ENCODE data around the gene JMJD1C. TPM values are rescaled to one million over a fixed set of nuclear protein-coding genes. Genes with fewer than 3 reads are reported as not detected.
"Not testable (repeated sequence)": the region's sequence is repeated elsewhere in the genome, so short reads cannot be mapped to it uniquely, and the experiment has no call there.

The JMJD1C gene
- total and polyA plus RNA-seq, 2 donors (not counting 3 experiments of a cell fraction or from before 2014, with no cell fraction given), result 32.1 to 97.1 TPM

GRCh38 chr10:63297941-63298340 lies 167.8 kb downstream of the JMJD1C start:
- peaks cover under 1% of the 10 kb centered on the region for H4K20me1 ChIP-seq (replicated peaks; ENCODE audit: control insufficient read depth, extremely low read depth, insufficient read depth, low read length)
- H3K36me3 ChIP-seq (ENCODE audit: control insufficient read depth in 2 of 2, extremely low read depth in 1 of 2, insufficient read depth in 2 of 2, low read length in 2 of 2), result no peaks in the 10 kb centered on the region
- H3K9ac ChIP-seq (replicated peaks; ENCODE audit: extremely low read depth, insufficient read depth, low read length), result no peak overlapping the region
- H3K27ac ChIP-seq (ENCODE audit: insufficient read depth, low read depth, low read length), result no peak overlapping the region
- dilution Hi-C loops (cut with MboI; ENCODE audit: extremely low pct_ligation_motif_present, low sequenced_read_pairs), result no loop called here
- no peaks in the 10 kb centered on the region for H3K9me3 ChIP-seq (replicated peaks; ENCODE audit: control insufficient read depth, insufficient read depth, low read length)
- no peaks in the 10 kb centered on the region for H3K9me1 ChIP-seq (replicated peaks; ENCODE audit: control insufficient read depth, extremely low read depth, insufficient read depth, low read length)
- CTCF ChIA-PET, result interaction anchor here (0.7 to 0.9 kb wide), 3 partner anchors 11 to 422 kb away, joined by 3 read pairs; no protein-coding TSS in a partner anchor
- POLR2A ChIA-PET, result no interaction called here
- no TSS peak for BruUV-seq (replicated peaks)
- no peaks in the 10 kb centered on the region for H3K27me3 ChIP-seq (ENCODE audit: control insufficient read depth in 2 of 2, insufficient read depth in 2 of 2, low read length in 2 of 2)
- no peak overlapping the region for H3K4me2 ChIP-seq (ENCODE audit: insufficient read depth, low read length)
- peaks cover 29% of the 10 kb centered on the region for H3K79me2 ChIP-seq (ENCODE audit: control insufficient read depth, insufficient read depth, low read length)
- no peak for FAIRE-seq
- intact Hi-C loops (cut with micrococcal nuclease), result no loop called here
- no peak for DNase-seq (ENCODE audit: low read depth, low spot score)
- H3K4me1 ChIP-seq (ENCODE audit: control insufficient read depth, extremely low read depth, insufficient read depth, low read length), result no peaks in the 10 kb centered on the region
- H2AFZ ChIP-seq (ENCODE audit: low read depth, low read length), result no peak overlapping the region
- H3K4me3 ChIP-seq (replicated peaks in 1 of 3; ENCODE audit: insufficient read depth in 1 of 3, low read depth in 1 of 3, low read length in 3 of 3), result no peak overlapping the region
- TF ChIP-seq POLR2A (IDR thresholded peaks at IDR 0.05; ENCODE audit: low read depth, low read length), result no peak
- TF ChIP-seq POLR2AphosphoS5 (IDR thresholded peaks at IDR 0.05; ENCODE audit: insufficient read depth, low read depth, low read length), result no peak

- Histone ChIP-seq H3K9ac (replicated peaks; ENCODE audit: extremely low read depth, insufficient read depth, low read length) (no peak overlapping the region), H3K4me3 (replicated peaks in 1 of 3; ENCODE audit: insufficient read depth in 1 of 3, low read depth in 1 of 3, low read length in 3 of 3) (no peak overlapping the region), H4K20me1 (replicated peaks; ENCODE audit: control insufficient read depth, extremely low read depth, insufficient read depth, low read length) (no peaks in the 10 kb centered on the region), H2AFZ (ENCODE audit: low read depth, low read length) (no peak overlapping the region), H3K4me2 (ENCODE audit: insufficient read depth, low read length) (no peak overlapping the region), H3K27me3 (ENCODE audit: control insufficient read depth in 2 of 2, insufficient read depth in 2 of 2, low read length in 2 of 2) (no peaks in the 10 kb centered on the region), H3K9me1 (replicated peaks; ENCODE audit: control insufficient read depth, extremely low read depth, insufficient read depth, low read length) (no peaks in the 10 kb centered on the region), H3K4me1 (ENCODE audit: control insufficient read depth, extremely low read depth, insufficient read depth, low read length) (no peaks in the 10 kb centered on the region), H3K36me3 (ENCODE audit: control insufficient read depth in 2 of 2, extremely low read depth in 1 of 2, insufficient read depth in 2 of 2, low read length in 2 of 2) (no peaks in the 10 kb centered on the region), H3K79me2 (ENCODE audit: control insufficient read depth, insufficient read depth, low read length) (peaks cover 27% of the 10 kb centered on the region), H3K27ac (ENCODE audit: insufficient read depth, low read depth, low read length) (no peak overlapping the region), H3K9me3 (replicated peaks; ENCODE audit: control insufficient read depth, insufficient read depth, low read length) (no peaks in the 10 kb centered on the region)
- dilution Hi-C loops (cut with MboI; ENCODE audit: extremely low pct_ligation_motif_present, low sequenced_read_pairs) (no loop called here), intact Hi-C loops (cut with micrococcal nuclease) (no loop called here)
- TF ChIP-seq CTCF (IDR thresholded peaks at IDR 0.05; ENCODE audit: extremely low read depth in 1 of 2, insufficient read depth in 1 of 2, low read depth in 1 of 2, low read length in 2 of 2) (no peak), POLR2A (IDR thresholded peaks at IDR 0.05; ENCODE audit: low read depth, low read length) (no peak), EZH2 (IDR thresholded peaks at IDR 0.05; ENCODE audit: borderline replicate concordance, low read depth, low read length, severe bottlenecking) (no peak), MYC (IDR thresholded peaks at IDR 0.05; ENCODE audit: low read depth, low read length) (no peak), FOS (IDR thresholded peaks at IDR 0.05; ENCODE audit: borderline replicate concordance, insufficient read depth, low read length) (no peak), GATA2 (IDR thresholded peaks at IDR 0.05; ENCODE audit: insufficient read depth, insufficient read length, low read depth, low read length) (no peak)
- ChIA-PET POLR2A (no interaction called here), CTCF (no interaction called here)
- no TSS peak for BruUV-seq (replicated peaks)
- no peak for DNase-seq (ENCODE audit: low read depth, low spot score)
- FAIRE-seq, result no peak
Measured at GRCh38 chr10:63294781-63295180, 171.0 kb downstream of the JMJD1C start.

- CTCF ChIA-PET, result interaction anchor here (1.2 to 2.0 kb wide), 2 partner anchors 10 to 337 kb away, joined by 3 to 5 read pairs; no protein-coding TSS in a partner anchor
- H3K4me3 ChIP-seq (replicated peaks in 1 of 3; ENCODE audit: insufficient read depth in 1 of 3, low read depth in 1 of 3, low read length in 3 of 3); FAIRE-seq; H3K36me3 ChIP-seq (ENCODE audit: control insufficient read depth in 2 of 2, extremely low read depth in 1 of 2, insufficient read depth in 2 of 2, low read length in 2 of 2); dilution Hi-C loops (cut with MboI; ENCODE audit: extremely low pct_ligation_motif_present, low sequenced_read_pairs); DNase-seq (ENCODE audit: low read depth, low spot score); H3K4me1 ChIP-seq (ENCODE audit: control insufficient read depth, extremely low read depth, insufficient read depth, low read length); H3K9me3 ChIP-seq (replicated peaks; ENCODE audit: control insufficient read depth, insufficient read depth, low read length); H3K27me3 ChIP-seq (ENCODE audit: control insufficient read depth in 2 of 2, insufficient read depth in 2 of 2, low read length in 2 of 2); intact Hi-C loops (cut with micrococcal nuclease); H3K9ac ChIP-seq (replicated peaks; ENCODE audit: extremely low read depth, insufficient read depth, low read length); H4K20me1 ChIP-seq (replicated peaks; ENCODE audit: control insufficient read depth, extremely low read depth, insufficient read depth, low read length); H3K27ac ChIP-seq (ENCODE audit: insufficient read depth, low read depth, low read length); H3K9me1 ChIP-seq (replicated peaks; ENCODE audit: control insufficient read depth, extremely low read depth, insufficient read depth, low read length); BruUV-seq (replicated peaks); H3K4me2 ChIP-seq (ENCODE audit: insufficient read depth, low read length); H2AFZ ChIP-seq (ENCODE audit: low read depth, low read length); POLR2A ChIA-PET: not testable (repeated sequence)
- peaks cover 21% of the 10 kb centered on the region for H3K79me2 ChIP-seq (ENCODE audit: control insufficient read depth, insufficient read depth, low read length)
Measured at GRCh38 chr10:63292847-63293246, 172.9 kb downstream of the JMJD1C start.

Data from endothelial cell of umbilical vein (primary cell).